ENCODE measurements around the gene ARID5B.

The ARID5B gene

DNA sequence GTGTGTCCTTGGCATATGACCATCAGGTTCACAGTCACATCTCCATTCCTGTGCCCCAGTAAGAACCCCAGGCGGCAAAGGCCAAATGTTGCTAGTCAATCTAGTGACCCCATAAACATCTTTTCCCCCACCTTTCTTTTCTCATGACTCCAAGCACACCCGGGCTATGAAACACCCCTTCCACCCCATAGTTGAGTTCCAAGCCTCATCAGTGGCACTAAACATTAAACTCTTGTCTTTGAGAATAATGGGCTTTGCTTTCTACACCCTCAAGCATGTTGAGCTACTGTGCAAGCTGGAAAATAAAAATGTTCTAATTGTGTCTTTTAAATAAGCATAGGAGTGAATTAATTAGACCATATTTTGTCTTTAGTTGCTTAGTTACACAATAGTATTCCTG is 9.4 kb downstream of the ARID5B start:
- in situ Hi-C loops (cut with HindIII; ENCODE audit: low sequenced_read_pairs): no loop called here
- DNase-seq (ENCODE audit: low read depth): no peak
- no peak overlapping the region for H3K4me3 ChIP-seq (ENCODE audit: low read depth, low read length)
- TF ChIP-seq, protein P1, sequence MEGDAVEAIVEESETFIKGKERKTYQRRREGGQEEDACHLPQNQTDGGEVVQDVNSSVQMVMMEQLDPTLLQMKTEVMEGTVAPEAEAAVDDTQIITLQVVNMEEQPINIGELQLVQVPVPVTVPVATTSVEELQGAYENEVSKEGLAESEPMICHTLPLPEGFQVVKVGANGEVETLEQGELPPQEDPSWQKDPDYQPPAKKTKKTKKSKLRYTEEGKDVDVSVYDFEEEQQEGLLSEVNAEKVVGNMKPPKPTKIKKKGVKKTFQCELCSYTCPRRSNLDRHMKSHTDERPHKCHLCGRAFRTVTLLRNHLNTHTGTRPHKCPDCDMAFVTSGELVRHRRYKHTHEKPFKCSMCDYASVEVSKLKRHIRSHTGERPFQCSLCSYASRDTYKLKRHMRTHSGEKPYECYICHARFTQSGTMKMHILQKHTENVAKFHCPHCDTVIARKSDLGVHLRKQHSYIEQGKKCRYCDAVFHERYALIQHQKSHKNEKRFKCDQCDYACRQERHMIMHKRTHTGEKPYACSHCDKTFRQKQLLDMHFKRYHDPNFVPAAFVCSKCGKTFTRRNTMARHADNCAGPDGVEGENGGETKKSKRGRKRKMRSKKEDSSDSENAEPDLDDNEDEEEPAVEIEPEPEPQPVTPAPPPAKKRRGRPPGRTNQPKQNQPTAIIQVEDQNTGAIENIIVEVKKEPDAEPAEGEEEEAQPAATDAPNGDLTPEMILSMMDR (IDR thresholded peaks at IDR 0.05; ENCODE audit: low read depth, low read length, missing control alignments): no peak

DNA sequence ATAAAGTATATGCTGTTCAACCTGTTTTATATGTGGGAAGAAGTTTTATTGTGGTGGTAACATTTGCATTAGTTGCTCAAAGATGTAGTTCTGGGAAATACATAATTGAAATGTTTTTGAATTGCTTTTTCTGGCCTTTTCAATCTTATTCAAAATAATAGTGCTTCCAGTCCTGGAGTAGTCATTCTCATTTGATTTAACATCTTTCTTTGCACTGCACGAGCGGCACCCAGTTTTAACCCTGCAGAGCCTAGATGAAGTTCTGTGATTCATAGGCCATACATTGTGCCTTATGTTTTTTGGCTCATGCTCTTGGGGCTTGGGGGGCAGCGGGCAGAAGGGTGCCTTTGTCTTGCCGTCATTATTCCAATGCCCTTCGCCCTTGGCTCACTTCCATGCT is 9.9 kb downstream of the ARID5B start:
- TF ChIP-seq, protein P1 (IDR thresholded peaks at IDR 0.05; ENCODE audit: low read depth, low read length, missing control alignments): no peak
- DNase-seq (ENCODE audit: low read depth): no peak
- H3K4me3 ChIP-seq (ENCODE audit: low read depth, low read length): no peak overlapping the region
- in situ Hi-C loops (cut with HindIII; ENCODE audit: low sequenced_read_pairs): no loop called here

DNA sequence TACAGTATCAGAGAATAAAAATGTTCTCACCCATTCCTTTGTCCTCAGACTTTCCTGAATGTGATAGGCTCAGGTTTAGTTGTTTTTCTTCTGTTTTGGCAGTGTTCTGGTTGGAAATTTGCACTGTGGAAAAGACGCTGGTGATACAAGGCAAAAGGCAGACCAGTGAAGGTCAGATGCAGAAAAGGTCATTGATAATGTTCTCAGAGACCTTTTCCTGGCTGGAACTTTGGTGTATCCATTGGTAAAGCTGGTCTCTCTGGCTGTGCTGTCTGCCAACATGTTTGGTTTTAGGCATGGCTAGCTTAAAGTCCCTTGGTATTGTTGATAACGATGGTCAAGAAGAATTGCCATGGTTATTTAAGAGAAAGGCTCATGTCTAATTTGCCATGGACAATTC is 11.5 kb downstream of the ARID5B start:
- no peak for DNase-seq (ENCODE audit: low read depth)

DNA sequence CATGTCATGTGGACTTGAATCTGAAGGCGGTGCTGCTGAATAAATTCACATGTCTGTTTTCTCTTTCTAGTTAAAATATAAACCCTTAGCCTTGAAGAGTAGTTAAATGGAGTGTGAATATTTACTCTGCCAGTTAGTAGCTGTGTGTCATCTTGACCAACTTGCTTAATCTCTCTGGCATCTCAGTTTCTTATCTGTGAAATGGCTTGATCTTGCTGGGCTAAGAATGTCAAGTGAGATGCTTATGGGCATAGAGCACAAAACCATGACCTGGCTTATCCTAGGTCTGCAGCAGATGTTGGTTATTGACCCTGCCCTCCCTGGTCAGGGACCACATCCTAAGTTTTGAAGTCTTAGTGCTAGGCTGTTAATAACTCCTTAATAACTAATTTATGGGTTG is 16.6 kb downstream of the ARID5B start:
- TF ChIP-seq, protein P1 (IDR thresholded peaks at IDR 0.05; ENCODE audit: low read depth, low read length, missing control alignments): no peak
- H3K4me3 ChIP-seq (ENCODE audit: low read depth, low read length): no peak overlapping the region
- in situ Hi-C loops (cut with HindIII; ENCODE audit: low sequenced_read_pairs): no loop called here
- DNase-seq (ENCODE audit: low read depth): no peak

More for the DNA sequence above, 11.5 kb downstream of the ARID5B start:
- in situ Hi-C loops (cut with HindIII; ENCODE audit: low sequenced_read_pairs): no loop called here
- H3K4me3 ChIP-seq (ENCODE audit: low read depth, low read length): no peak overlapping the region
- TF ChIP-seq, protein P1 (IDR thresholded peaks at IDR 0.05; ENCODE audit: low read depth, low read length, missing control alignments): no peak

DNA sequence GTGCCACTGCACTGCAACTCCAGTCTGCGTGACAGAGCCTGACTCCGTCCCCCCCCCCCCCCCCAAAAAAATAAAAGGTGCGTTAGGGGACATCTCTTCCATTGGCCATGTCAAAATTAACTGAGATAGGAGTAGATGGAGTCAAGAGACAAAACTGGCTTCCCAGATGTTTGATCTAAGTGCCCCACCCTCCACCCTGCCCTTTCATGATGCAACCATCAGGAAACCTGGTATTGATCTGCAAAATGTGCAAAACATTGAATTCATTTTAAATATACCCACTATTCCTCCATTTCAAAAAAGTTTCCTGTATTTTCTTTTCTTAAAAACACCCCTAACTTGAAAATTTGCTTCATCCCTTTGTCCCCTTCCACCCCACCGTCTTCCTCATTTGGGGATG is 17.5 kb downstream of the ARID5B start:
- in situ Hi-C loops (cut with HindIII; ENCODE audit: low sequenced_read_pairs): no loop called here
- DNase-seq (ENCODE audit: low read depth): no peak
- H3K4me3 ChIP-seq (ENCODE audit: low read depth, low read length): no peak overlapping the region
- TF ChIP-seq, protein P1 (IDR thresholded peaks at IDR 0.05; ENCODE audit: low read depth, low read length, missing control alignments): no peak

DNA sequence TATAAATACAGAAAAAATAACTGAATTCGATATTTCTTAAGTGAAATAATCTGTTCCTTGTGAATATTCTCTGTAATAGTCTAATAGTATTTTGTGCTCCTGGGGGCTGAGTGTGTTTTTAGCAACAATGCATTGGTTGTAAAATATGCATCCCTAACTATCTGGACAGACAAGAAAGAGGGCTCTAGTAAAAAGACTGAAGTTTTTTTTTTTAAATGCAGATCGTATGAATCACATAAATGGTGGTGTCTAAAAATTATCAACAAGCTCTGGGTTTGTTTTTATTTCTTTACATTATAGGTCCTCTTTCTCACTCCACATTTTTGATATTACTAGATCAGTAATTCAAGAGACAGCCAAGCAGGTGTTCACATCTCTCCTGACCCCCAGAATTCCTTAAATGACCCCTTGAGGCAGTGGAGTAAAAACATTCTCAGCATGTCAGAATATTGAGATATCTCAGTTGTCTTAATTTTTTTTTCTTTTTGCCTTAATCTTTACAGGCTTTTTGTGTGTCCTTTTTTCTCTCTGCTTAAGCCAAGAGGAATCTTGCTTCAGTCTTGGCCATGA is 18.2 kb downstream of the ARID5B start:
- in situ Hi-C loops (cut with HindIII; ENCODE audit: low sequenced_read_pairs): no loop called here
- no peak overlapping the region for H3K4me3 ChIP-seq (ENCODE audit: low read depth, low read length)
- TF ChIP-seq, protein P1 (IDR thresholded peaks at IDR 0.05; ENCODE audit: low read depth, low read length, missing control alignments): no peak
- DNase-seq (ENCODE audit: low read depth): no peak

All from astrocyte of the cerebellum (primary cell).